HepG2 (cell line): ENCODE results near the gene PARN. TPM values are rescaled to one million over a fixed set of nuclear protein-coding genes. Genes with fewer than 3 reads are reported as not detected.

ENCODE experiments used
- CAMTA2 ChIP-seq: sonication (generic); formaldehyde crosslinking; IDR thresholded peaks from 2 replicates; pipeline ENCODE4 v1.4.0; 2020; ENCODE audit warnings: mild to moderate bottlenecking, missing genetic modification reagents, borderline replicate concordance
- HOXA3 ChIP-seq: sonication (generic); formaldehyde crosslinking; IDR thresholded peaks from 2 replicates; pipeline ENCODE4 v1.5.0; 2020; ENCODE audit warnings: missing genetic modification reagents
- KDM5B ChIP-seq: sonication (generic); formaldehyde crosslinking; IDR thresholded peaks from 2 replicates; pipeline ENCODE4 v1.4.0; 2020; ENCODE audit warnings: missing genetic modification reagents, mild to moderate bottlenecking, borderline replicate concordance
- KLF16 ChIP-seq, 2 experiments: sonication (generic) in 1 of 2; formaldehyde crosslinking in 1 of 2; IDR thresholded peaks; 2 replicates each; pipeline versions ENCODE4 v1.6.1 to v1.8.0; 2016 to 2023; ENCODE audit warnings: missing genetic modification reagents in 2 of 2, missing compliant biosample characterization in 1 of 2
- KMT2B ChIP-seq: IDR thresholded peaks from 2 replicates; pipeline ENCODE4 v1.6.1; 2016; ENCODE audit warnings: missing genetic modification reagents, missing compliant biosample characterization
- MEIS1 ChIP-seq: sonication (generic); formaldehyde crosslinking; IDR thresholded peaks from 2 replicates; pipeline ENCODE4 v1.9.0; 2021; ENCODE audit warnings: mild to moderate bottlenecking, missing genetic modification reagents, moderate library complexity, borderline replicate concordance
- POLR2A ChIP-seq, 2 experiments: IDR thresholded peaks; 2 replicates each; pipeline ENCODE4 v1.6.1; 2011; ENCODE audit warnings: low read depth in 2 of 2, low read length in 2 of 2, mild to moderate bottlenecking in 1 of 2, moderate library complexity in 1 of 2; ENCODE audit not compliant: insufficient read depth in 1 of 2
- SPEN ChIP-seq: sonication (generic); formaldehyde crosslinking; IDR thresholded peaks from 2 replicates; pipeline ENCODE4 v1.5.1; 2020; ENCODE audit warnings: low read depth, mild to moderate bottlenecking, missing genetic modification reagents
- TBP ChIP-seq: sonication (generic); formaldehyde crosslinking; IDR thresholded peaks from 2 replicates; pipeline ENCODE4 v1.5.0; 2020; ENCODE audit warnings: missing genetic modification reagents
- ZBTB10 ChIP-seq: sonication (generic); formaldehyde crosslinking; IDR thresholded peaks from 2 replicates; pipeline ENCODE4 v1.4.0; 2020; ENCODE audit warnings: missing genetic modification reagents, borderline replicate concordance
- ZNF234 ChIP-seq: sonication (generic); formaldehyde crosslinking; conservative IDR thresholded peaks from 2 replicates; pipeline ENCODE4 v1.5.1; 2020; ENCODE audit warnings: mild to moderate bottlenecking, missing genetic modification reagents
- ZNF253 ChIP-seq: sonication (generic); formaldehyde crosslinking; IDR thresholded peaks from 2 replicates; pipeline ENCODE4 v1.8.0; 2022; ENCODE audit warnings: mild to moderate bottlenecking, missing genetic modification reagents, borderline replicate concordance
- ZNF281 ChIP-seq: sonication (generic); formaldehyde crosslinking; IDR thresholded peaks from 2 replicates; pipeline ENCODE4 v1.4.0; 2020; ENCODE audit warnings: missing genetic modification reagents, borderline replicate concordance
- ZNF441 ChIP-seq: sonication (generic); formaldehyde crosslinking; IDR thresholded peaks from 2 replicates; pipeline ENCODE4 v1.7.0; 2021; ENCODE audit warnings: missing genetic modification reagents, borderline replicate concordance
- ZNF720 ChIP-seq: sonication (generic); formaldehyde crosslinking; IDR thresholded peaks from 2 replicates; pipeline ENCODE4 v1.4.0; 2020; ENCODE audit warnings: missing genetic modification reagents
- polyA plus RNA-seq, 8 experiments: library from polyadenylated mRNA; depleted of rRNA in 3 of 8; stranded (reverse) in 7 of 8; unstranded in 1 of 8; fragments of >200 nt; fragmentation: Illumina TruSeq in 4 of 8; extraction: Trizol in 4 of 8; gene quantifications; 2 replicates each; pipeline versions ENCODE4 v1.2.1 to v1.2.3, GENCODE V29; 2011 to 2016; ENCODE audit warnings: low read depth in 4 of 8, missing spikeins in 1 of 8, mixed read lengths in 1 of 8; ENCODE audit not compliant: insufficient read depth in 1 of 8
- total RNA-seq, 5 experiments: library from RNA; depleted of rRNA; stranded (reverse); fragments of >200 nt; fragmentation: Illumina TruSeq; extraction: Trizol; gene quantifications; 2 replicates each; pipeline ENCODE4 v1.2.3, GENCODE V29; 2016; ENCODE audit warnings: low read depth in 1 of 5
- TF ChIP-seq, protein P1 (sequence below): sonication (generic); formaldehyde crosslinking; IDR thresholded peaks from 2 replicates; pipeline ENCODE4 v1.9.0; 2021; ENCODE audit warnings: mild to moderate bottlenecking, missing genetic modification reagents
- TF ChIP-seq, protein P2 (sequence below): sonication (generic); formaldehyde crosslinking; IDR thresholded peaks from 2 replicates; pipeline ENCODE4 v1.4.0; 2020; ENCODE audit warnings: missing genetic modification reagents

The PARN gene
- total and polyA plus RNA-seq, 2 of the 13 experiments (the other 11 are each of a cell fraction or from before 2014, with no cell fraction given): 13.3 to 47.6 TPM

GRCh38 chr16:14476183-14476582 lies 153.9 kb downstream of the PARN start (continued):
- TF ChIP-seq, protein P1, sequence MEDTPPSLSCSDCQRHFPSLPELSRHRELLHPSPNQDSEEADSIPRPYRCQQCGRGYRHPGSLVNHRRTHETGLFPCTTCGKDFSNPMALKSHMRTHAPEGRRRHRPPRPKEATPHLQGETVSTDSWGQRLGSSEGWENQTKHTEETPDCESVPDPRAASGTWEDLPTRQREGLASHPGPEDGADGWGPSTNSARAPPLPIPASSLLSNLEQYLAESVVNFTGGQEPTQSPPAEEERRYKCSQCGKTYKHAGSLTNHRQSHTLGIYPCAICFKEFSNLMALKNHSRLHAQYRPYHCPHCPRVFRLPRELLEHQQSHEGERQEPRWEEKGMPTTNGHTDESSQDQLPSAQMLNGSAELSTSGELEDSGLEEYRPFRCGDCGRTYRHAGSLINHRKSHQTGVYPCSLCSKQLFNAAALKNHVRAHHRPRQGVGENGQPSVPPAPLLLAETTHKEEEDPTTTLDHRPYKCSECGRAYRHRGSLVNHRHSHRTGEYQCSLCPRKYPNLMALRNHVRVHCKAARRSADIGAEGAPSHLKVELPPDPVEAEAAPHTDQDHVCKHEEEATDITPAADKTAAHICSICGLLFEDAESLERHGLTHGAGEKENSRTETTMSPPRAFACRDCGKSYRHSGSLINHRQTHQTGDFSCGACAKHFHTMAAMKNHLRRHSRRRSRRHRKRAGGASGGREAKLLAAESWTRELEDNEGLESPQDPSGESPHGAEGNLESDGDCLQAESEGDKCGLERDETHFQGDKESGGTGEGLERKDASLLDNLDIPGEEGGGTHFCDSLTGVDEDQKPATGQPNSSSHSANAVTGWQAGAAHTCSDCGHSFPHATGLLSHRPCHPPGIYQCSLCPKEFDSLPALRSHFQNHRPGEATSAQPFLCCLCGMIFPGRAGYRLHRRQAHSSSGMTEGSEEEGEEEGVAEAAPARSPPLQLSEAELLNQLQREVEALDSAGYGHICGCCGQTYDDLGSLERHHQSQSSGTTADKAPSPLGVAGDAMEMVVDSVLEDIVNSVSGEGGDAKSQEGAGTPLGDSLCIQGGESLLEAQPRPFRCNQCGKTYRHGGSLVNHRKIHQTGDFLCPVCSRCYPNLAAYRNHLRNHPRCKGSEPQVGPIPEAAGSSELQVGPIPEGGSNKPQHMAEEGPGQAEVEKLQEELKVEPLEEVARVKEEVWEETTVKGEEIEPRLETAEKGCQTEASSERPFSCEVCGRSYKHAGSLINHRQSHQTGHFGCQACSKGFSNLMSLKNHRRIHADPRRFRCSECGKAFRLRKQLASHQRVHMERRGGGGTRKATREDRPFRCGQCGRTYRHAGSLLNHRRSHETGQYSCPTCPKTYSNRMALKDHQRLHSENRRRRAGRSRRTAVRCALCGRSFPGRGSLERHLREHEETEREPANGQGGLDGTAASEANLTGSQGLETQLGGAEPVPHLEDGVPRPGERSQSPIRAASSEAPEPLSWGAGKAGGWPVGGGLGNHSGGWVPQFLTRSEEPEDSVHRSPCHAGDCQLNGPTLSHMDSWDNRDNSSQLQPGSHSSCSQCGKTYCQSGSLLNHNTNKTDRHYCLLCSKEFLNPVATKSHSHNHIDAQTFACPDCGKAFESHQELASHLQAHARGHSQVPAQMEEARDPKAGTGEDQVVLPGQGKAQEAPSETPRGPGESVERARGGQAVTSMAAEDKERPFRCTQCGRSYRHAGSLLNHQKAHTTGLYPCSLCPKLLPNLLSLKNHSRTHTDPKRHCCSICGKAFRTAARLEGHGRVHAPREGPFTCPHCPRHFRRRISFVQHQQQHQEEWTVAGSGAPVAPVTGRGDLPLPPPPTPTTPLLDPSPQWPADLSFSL (CRISPR knock-in tag): no peak
- no peak for TF ChIP-seq KDM5B (CRISPR knock-in tag)
- TF ChIP-seq CAMTA2 (CRISPR knock-in tag): no peak
- no peak for TF ChIP-seq KMT2B (CRISPR knock-in tag)
- no peak for TF ChIP-seq KLF16 (CRISPR knock-in tag; IDR thresholded peaks at IDR 0.05)
- TF ChIP-seq ZNF441 (CRISPR knock-in tag): no peak
- no peak for TF ChIP-seq ZNF253
- no peak for TF ChIP-seq ZNF720 (CRISPR knock-in tag)
- no peak for TF ChIP-seq MEIS1 (CRISPR knock-in tag)
- TF ChIP-seq HOXA3 (CRISPR knock-in tag): no peak
- no peak for TF ChIP-seq TBP (CRISPR knock-in tag)
- no peak for TF ChIP-seq ZBTB10 (CRISPR knock-in tag)
- TF ChIP-seq, protein P2, sequence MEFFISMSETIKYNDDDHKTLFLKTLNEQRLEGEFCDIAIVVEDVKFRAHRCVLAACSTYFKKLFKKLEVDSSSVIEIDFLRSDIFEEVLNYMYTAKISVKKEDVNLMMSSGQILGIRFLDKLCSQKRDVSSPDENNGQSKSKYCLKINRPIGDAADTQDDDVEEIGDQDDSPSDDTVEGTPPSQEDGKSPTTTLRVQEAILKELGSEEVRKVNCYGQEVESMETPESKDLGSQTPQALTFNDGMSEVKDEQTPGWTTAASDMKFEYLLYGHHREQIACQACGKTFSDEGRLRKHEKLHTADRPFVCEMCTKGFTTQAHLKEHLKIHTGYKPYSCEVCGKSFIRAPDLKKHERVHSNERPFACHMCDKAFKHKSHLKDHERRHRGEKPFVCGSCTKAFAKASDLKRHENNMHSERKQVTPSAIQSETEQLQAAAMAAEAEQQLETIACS (CRISPR knock-in tag): no peak
- TF ChIP-seq SPEN (CRISPR knock-in tag): no peak
- peak; percentile 35; the same call in 1 of the 2 replicates for TF ChIP-seq ZNF281 (CRISPR knock-in tag)
- TF ChIP-seq POLR2A (IDR thresholded peaks at IDR 0.05; ENCODE audit: insufficient read depth in 1 of 2, low read depth in 2 of 2, low read length in 2 of 2): no peak
- TF ChIP-seq ZNF234 (CRISPR knock-in tag): no peak
